NCI-H2107 treated with DMSO at 0.1 percent for 48 hours (cell line): Measurements from ENCODE around the gene LGR6.
A peak's percentile ranks its signal among the peaks of the same experiment; 100 is the strongest.
"Not testable (repeated sequence)": the region's sequence is repeated elsewhere in the genome, so short reads cannot be mapped to it uniquely, and the experiment has no call there.

Experiments
- DNase-seq: peaks from one replicate; lab custom pipeline; 2025; ENCODE audit not compliant: unreplicated experiment; lab: John Stamatoyannopoulos, UW

Gene LGR6

GRCh38 chr1:202317941-202318925 is 124.6 kb downstream of the LGR6 start:
- DNase-seq = no peak

- DNase-seq = no peak
These were observed 125.9 kb downstream of the LGR6 start for GRCh38 chr1:202319381-202320080.

- no peak for DNase-seq
These were observed 126.4 kb downstream of the LGR6 start for GRCh38 chr1:202320081-202320405.

- peak; percentile 74 for DNase-seq
These were observed 130.1 kb downstream of the LGR6 start for GRCh38 chr1:202323731-202324130.

- DNase-seq = no peak
These were observed 131.0 kb downstream of the LGR6 start for GRCh38 chr1:202324646-202325045.

GRCh38 chr1:202329891-202330290 is 136.3 kb downstream of the LGR6 start:
- DNase-seq = no peak

GRCh38 chr1:202333861-202334260 is 140.3 kb downstream of the LGR6 start:
- DNase-seq = no peak

GRCh38 chr1:202343652-202344349 is 150.2 kb downstream of the LGR6 start:
- DNase-seq = peak; percentile 89

- DNase-seq = no peak
These were observed 154.5 kb downstream of the LGR6 start for GRCh38 chr1:202348005-202348508.

- peak; percentile 98 for DNase-seq
These were observed 155.1 kb downstream of the LGR6 start, which contains the start of gene PPP1R12B for GRCh38 chr1:202348509-202349205. Gene PPP1R12B (plus strand): TSS chr1:202348699. CDS start chr1:202348852, 153 bp downstream.

GRCh38 chr1:202349206-202349928 is 155.8 kb downstream of the LGR6 start:
- peak; percentile 32 for DNase-seq

GRCh38 chr1:202351725-202352124 is 158.1 kb downstream of the LGR6 start:
- DNase-seq = no peak

GRCh38 chr1:202352583-202353197 is 159.1 kb downstream of the LGR6 start:
- not testable (repeated sequence) for DNase-seq

GRCh38 chr1:202355944-202356553 is 162.4 kb downstream of the LGR6 start:
- no peak for DNase-seq

GRCh38 chr1:202357506-202357905 is 163.9 kb downstream of the LGR6 start:
- DNase-seq = no peak

- no peak for DNase-seq
These were observed 167.6 kb downstream of the LGR6 start for GRCh38 chr1:202361224-202361623.

GRCh38 chr1:202361701-202362100 is 168.1 kb downstream of the LGR6 start:
- DNase-seq = no peak

GRCh38 chr1:202362212-202362611 is 168.6 kb downstream of the LGR6 start:
- no peak for DNase-seq
